NCI-H2171 treated with DMSO at 0.1 percent for 48 hours (cell line): ENCODE results near the gene OPHN1.
"Not testable (repeated sequence)": the region's sequence is repeated elsewhere in the genome, so short reads cannot be mapped to it uniquely, and the experiment has no call there.

ENCODE experiments used
- DNase-seq: peaks from one replicate; lab custom pipeline; 2025; lab: John Stamatoyannopoulos, UW

The OPHN1 gene

DNA sequence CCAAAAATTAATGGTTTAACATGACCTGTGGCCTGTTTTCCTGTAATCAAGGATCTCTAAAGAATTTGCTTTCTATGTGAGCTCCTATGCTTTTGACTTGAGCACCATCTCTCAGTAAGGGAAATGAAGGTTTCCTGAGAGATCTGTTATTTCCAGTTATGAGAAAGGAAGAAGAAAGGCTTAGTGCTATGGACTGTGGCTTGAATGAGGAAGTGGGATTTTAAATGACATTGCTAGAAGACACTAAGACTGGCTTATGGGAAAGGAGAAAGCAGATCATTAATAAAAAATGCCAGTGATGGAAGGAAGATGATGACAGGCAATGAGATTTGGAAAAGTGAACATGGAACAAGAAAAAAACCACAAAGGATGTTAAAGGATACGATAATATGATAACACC, 285.4 kb downstream of the OPHN1 start:
- no peak for DNase-seq

DNA sequence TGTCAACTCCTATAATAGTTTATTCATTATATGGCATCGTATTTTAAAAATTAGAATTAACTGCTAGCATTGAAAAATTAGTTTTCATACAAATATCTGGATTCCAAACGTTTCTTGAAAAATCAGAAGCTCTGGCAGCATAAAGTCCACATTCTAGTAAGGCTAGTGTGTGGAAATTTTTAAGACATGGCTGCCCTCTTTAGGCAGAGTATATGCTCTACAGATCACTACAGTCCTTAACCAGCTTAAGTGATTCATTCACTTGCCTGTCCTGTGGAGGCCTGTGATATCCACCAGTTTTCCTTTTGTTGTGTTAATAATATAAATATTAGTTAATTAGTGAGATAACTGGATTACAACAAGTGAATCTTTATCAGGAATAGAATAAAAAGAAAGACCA, 287.2 kb downstream of the OPHN1 start:
- peak; percentile 33 for DNase-seq

DNA sequence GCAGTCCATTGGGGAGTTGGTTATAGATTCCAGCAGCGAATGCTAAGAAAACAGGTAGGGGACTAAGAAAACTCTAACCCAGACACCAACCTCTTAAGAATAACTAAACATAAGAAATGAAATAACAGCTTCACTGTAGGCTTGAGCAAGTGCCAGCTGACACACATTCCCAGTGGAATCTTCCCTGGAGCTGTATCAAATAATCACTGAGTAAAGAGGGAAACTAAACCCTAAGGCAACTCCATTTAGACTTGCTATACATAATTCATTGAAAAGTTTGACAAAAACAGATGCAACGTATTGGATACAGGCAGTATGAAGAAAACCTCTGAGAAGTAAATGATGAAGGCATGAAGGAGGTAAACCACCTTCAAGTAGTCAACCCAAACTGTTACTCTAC, 293.5 kb downstream of the OPHN1 start:
- DNase-seq, result no peak

DNA sequence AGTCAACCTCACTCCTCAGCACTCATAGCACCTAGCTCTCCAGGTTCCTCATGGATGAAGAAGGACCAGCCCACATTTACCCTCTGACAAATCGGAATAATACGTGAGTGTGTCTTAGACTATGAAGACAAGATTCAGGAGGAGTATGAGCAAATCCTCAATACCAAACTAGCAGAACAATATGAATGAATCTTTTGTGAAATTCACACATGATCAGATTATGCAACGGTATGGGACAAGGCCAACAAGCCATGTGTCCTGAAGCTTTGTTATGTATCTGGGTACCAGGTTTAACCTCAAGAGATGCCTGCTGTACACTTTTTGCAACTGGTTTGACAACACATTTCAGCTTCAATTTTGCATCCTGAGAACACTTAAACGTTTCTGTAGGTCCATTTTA, 300.1 kb downstream of the OPHN1 start:
- no peak for DNase-seq

DNA sequence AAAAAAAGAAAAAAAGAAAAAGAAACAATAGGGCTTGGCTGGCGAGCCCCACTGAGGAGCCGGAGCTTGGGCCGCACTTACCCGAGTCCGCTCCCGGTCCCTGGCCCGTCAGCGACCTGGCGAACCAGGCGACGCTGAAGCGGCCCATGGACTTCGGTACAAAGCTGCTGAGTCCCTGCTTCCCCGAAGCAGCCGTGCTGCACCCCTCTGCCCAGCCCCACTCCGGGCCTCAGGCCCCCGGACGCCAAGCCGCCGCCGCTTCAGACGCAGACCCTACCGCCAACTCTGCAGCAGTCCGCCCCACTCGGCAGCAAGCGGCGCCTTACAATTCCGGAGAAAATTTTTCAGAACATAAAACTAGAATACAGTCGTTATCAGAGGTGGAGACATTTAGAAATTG, 300.5 kb downstream of the OPHN1 start:
- DNase-seq, result no peak

DNA sequence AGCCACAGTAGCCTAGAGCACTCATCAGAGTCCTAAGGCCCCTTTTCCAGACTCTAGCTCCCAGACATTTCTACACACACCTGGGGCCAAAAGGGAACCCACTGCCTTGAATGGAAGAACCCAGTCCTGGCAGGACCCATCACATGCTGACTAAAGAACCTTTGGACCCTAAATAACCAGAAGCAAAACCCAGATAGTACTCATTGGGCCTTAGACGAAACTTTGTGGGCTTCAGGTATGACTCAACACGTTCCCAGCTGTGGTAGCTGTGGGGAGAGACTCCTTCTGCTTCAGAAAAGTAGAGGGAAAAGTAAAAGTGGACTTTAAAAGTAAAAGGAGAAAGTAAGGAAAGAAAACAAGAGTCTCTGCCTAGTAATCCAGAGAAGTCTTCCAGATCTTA, 311.5 kb downstream of the OPHN1 start:
- DNase-seq, result no peak

DNA sequence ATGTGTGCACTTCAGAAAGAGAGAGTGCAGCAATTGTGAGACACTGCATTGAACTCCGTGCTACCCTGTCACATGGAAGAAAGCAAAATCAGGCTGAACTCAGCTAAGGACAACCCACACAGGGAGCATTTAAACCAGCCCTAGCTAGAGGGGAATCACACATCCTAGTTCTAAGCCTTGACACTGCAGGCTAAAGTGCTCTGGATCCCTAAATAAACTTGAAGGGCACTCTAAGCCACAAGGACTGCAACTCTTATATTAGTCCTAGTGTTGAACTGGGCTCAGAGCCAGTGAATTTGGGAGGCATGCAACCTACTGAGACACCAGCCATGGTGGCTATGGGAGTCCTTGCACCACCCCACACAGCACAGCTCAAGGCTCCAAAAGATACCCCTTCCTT, 311.9 kb downstream of the OPHN1 start:
- DNase-seq, result no peak

DNA sequence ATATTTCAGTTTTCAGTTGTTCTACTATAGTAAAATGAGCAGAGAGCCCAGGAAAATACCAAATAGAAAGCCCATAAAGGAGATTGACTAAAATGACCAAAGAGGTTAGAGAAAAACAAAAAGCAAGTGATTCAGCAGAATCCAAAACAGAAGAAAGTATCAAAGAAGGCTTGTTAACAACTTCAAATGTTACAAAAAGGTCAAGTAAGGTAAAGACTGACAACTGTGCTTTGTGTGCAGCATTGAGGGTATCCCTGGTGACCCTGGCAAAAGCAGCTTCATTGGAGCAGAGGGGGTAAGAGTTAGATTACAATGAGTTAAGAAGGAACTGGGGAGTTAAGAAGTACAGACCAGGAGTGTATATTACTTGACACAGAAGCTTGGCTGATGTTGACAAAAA, 317.9 kb downstream of the OPHN1 start:
- peak; percentile 11 for DNase-seq

DNA sequence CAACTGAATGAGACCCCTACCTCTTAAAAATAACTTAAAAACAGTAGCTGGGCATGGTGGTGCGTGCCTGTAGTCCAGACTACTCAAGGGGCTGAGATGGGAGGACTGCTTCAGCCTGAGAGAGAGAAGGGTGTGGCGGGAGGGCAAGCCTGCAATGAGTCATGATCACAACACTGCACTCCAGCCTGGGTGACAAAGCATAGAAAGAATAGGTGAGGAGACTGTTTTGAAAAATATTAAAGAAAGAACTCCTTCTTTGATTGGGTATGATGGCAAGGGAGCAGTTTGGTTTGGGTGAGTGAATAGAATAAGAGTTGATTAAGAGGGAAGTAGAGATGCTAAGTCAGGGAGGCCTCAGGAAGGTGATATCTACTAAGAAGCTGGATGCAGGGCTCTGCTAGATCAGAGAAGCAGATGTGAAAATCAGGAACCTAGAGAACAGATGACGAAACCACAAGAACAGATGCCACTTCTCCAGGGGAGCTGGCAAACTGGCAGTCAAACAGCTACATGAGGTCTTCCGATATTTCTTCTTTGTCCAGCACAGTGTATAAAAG, 318.6 kb downstream of the OPHN1 start:
- peak; percentile 91 for DNase-seq

DNA sequence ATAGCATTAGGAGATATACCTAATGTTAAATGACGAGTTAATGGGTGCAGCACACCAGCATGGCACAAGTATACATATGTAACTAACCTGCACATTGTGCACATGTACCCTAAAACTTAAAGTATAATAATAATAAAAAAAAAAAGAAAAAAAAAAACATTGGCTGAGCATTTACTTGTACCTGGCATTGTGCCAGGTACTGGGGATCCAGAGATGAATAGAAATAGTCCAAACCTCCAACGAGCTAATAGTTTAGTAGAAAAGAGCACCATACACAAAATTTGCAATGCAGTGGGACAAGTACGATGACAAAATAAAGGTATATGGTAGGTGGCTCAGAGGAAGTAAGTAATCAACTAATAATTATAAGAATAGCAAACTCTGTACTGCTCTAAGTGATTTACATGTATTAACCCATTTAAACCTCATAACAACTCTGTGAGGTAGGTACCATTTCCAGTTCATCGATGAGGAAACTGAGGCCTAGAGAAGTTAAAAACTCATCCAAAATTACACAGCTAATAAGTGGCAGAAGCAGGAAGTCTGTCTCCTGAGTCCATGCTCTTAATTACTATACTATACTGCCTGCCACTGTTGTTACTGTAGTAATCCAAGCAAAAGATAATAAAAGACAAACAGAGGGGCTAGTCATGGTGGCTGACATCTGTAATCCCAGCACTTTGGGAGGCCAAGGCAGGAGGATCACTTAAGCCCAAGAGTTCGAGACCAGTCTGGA, 319.3 kb downstream of the OPHN1 start:
- no peak for DNase-seq

DNA sequence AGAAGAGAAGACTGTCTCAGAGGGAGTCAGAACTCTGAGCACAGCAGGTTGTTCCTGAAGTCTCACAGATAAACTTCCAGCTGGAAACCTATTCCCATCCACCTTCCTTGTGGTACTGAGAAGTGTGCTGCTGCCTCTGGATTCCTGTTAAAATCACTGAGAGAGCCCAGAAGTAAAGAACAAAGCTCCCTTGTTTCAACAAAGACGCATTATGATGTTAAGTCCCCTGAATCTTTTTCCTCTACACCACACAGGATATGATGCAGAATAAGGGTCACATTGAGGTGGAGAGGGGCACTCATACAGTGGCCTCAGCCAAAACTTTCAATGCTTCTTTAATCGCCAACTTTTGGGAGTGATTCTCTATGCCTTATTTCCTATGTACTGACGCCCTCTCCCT, 321.0 kb downstream of the OPHN1 start:
- DNase-seq, result no peak

DNA sequence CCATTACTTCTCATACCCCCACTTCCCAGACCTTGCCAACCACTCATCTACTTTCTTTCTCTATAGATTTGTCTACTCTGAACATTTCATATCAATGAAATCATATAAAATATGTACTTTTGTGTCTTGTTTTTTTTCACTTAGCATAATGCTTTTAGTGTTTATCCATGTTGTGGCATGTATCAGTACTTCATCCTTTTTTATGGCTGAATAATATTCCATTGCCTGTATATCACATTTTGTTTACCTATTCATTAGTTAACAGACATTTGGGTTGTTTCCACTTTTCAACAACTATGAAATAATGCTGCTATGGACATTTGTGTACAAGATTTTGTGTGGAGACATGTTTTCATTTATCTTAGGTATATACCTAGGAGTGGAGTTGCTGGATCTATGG, 324.1 kb downstream of the OPHN1 start:
- no peak for DNase-seq

DNA sequence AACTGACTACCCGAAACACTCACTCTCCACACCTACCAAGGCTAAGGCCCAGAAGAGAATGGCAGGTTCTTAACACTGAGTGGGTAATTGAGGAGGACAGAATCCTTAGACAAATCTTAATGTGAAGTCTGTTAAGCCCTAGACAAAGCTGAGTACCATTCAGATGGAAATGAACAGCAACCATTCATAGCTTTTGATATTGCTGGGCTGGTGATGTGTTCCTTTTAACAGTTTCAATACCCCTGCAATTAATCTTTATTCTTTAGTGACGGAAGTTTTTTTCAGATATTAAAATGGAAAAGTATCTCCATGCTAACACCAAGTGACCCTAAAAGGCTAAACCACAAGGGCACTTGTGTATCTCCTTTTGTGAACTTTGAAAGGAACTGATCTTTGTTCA, 334.9 kb downstream of the OPHN1 start:
- no peak for DNase-seq

DNA sequence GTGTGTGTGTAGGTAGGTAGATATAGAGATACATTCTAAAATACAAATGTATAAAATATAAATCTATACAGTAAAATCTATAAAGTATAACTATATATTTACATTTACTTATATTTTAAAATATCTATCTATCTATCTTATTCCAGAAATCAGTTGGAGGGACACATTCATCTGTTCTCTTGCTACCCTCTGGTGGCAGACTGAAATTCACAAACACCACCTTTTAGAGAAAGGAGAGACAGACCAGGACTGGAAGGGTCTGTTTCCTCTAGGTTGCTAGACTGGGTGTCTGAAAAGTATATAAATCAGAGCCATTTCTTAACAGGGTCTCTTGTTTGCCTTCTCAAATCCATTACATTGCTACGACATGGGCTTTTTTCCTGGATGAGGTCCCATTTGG, 343.0 kb downstream of the OPHN1 start:
- DNase-seq, result no peak

DNA sequence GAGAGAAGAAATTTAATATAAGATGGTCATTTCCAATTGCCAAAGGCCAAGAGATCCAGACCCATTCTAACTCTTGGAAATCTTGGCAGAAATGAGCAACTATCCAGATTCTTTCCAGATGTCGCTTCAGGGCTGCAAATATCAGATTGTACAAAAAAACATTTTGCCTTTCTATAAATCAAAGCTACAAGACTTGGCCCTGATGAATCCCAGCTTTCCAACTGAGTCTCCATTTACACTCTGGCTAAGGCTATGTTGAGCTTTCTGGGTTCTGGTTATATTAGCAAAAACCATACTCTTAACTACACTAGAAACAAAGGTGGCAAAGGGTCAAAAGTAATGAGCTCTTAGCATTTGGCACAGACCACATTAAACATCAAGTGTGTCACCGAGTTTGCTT, 345.8 kb downstream of the OPHN1 start:
- DNase-seq, result no peak

DNA sequence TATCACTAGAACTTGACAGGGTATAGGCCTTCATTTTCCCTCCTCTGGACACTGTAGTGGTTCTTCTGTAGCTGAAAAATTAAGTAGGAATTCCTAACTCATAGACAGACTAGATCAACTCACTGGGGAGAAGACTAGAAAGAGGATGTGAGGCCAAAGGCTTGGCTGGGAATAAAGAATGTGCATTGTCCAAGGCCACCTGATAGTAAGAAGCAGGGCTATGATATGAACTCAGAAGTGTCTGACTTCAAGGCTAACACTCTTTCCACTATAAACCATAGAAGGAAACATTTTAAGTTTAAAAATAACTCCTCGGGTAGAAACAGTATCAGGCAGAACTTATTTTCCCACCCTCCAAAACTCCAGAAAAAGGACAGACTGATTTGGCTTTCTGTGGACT, 346.6 kb downstream of the OPHN1 start:
- no peak for DNase-seq

DNA sequence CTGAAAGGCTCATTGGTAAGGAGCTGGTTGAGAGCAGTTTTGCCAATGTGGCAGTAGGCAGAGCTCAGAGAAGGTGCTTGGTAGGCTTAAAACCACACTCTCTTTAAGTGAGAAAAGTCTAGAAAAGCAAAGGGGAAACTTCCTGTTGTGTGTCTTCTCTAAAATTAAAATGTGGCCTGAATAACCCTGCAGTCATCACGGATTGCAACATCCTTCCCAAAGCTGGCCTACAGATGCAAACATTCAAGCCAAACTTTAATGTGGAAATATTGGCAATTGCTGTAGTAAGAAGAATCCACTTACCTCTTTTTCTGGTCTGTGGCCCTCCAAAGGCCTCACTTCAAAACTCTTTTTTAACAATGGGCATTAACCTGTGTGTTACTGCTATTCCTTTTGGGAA, 348.5 kb downstream of the OPHN1 start:
- DNase-seq, result no peak

DNA sequence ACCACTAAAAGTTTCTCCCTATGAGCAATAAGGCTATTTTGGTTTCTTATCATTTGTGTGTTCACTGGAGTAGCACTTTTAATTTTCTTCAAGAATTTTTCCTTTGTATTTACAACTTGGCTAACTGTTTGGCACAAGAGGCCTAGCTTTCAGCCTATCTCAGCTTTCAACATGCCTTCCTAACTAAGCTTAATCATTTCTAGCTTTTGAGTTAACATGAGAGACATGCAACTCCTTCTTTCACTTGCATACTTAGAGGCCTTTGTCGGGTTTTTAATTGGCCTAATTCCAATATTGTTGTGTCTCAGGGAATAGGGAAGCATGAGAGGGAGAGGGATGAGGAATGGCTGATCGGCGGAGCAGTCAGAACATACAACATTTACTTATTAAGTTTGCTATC, 349.8 kb downstream of the OPHN1 start:
- DNase-seq, result no peak

DNA sequence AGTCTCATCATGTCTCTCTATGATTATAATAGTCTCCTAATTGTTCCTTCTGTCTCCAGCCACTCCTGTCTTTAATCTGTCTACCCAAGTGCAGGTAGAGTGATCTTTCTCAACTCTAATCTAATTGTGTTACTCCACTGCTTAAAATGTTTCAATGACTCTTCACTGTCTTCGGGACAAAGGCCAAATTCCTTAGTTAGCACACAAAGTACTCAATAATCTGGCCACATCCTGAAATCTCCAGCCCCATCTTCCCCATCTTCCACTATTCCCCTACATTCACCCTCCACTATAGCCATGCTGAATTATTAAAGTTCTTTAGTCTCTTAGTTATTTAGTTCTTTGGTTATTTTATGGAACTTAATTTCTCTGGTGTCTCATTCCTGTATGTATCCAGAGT, 353.3 kb downstream of the OPHN1 start:
- DNase-seq, result no peak

DNA sequence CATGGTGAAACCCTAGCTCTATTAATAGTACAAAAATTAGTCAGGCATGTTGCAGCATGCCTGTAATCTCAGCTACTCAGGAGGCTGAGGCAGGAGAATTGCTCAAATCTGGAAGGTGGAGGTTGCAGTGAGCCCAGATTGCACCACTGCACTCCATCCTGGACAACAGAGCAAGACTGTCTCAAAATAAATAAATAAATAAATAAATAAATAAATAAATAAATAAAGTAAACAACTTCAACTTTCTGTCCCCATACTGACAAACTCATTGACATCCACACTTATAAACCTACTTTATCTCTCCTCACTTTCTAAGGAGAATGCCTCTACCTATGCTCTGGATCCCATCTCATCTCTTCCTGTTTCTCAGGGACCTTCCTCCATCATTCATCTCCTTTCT, 354.5 kb downstream of the OPHN1 start:
- peak; percentile 2 for DNase-seq

DNA sequence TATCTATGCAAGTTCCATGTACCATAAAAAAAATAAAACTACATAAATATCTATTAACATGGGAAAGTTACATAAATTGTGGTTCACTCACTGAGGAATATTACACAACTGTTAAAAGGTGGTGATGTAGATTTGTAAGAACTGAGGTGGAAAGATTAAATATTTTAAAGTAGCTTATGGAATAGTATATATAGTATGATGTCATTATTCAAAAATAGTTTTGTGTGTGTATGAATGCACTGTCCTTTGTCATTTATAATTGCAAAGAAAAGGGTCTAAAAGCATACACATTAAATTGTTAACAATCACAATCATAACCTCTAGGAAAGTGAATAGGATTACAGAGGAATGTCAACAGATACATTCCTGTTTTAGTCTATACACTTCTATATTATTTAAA, 355.9 kb downstream of the OPHN1 start:
- no peak for DNase-seq

DNA sequence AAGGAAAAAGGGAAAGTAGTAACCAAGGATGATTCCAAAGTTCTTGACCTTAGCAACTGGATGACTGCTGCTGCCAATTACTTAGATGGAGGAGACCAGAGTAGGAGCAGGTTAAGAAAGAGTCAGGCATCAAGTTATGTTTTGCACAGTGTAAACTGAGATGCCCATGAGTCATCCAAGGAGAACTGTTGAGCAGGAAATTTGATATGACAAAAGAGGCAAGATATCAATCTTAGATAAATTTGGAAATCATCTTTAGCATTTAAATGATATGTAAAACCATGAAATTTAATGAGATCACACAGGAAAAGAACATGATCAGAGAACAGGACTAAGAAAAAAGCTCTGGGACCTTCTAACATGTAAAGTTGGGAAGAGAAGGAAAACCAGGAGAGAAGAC, 361.3 kb downstream of the OPHN1 start:
- DNase-seq, result peak; percentile 10

DNA sequence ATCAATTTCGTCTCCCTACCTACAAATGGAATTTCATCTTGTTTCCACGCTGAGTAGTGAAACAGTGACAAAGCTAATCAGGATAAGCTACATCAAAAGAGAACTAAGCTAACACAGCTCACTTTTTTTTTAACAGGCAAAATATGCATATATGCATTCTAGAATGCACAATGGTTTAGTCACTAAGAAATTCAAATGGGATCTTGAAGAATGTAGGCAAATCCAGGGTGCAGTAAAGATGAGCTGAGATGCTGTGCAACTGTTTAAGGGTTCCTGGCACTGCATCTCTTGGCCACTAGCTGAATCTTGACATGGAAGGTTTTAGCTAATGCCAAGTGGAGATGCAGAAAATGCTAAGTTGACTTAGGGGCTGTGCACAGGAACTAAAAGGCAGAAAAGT, 363.2 kb downstream of the OPHN1 start:
- not testable (repeated sequence) for DNase-seq

DNA sequence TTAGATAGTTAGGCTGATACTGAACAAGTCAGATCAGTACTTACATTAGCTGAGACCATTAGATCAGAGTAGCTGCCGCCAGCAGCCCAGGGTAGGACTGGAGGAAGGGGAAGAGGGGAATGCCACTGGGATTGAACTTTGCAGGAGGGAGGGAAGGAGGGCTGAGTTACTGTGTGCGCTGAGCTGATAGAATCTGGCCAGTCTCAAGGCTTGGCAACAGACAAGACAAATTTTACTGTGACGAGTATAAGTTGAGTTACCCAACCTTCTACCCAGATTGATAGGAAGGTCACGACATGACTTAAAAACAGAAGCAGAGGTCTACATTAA, 372.1 kb downstream of the OPHN1 start:
- DNase-seq, result no peak
